Caco-2 (cell line): ENCODE measurements around the gene KCNAB1. TPM values are rescaled to one million over a fixed set of nuclear protein-coding genes. Genes with fewer than 3 reads are reported as not detected.
A peak's percentile ranks its signal among the peaks of the same experiment; 100 is the strongest.

Source experiments
- BruUV-seq: library from RNA; stranded (reverse); fragments of 400-500 nt; replicated peaks from 2 replicates; lab custom pipeline; 2021; lab: Mats Ljungman, UMichigan
- CTCF ChIA-PET: fragments of 300-600 bp; sonication (Branson Sonifier 250); formaldehyde crosslinking; loops from one replicate; lab custom pipeline; 2022; ENCODE audit warnings: antibody characterized with exemption; lab: Charles Lee
- POLR2A ChIA-PET: fragments of 300-600 bp; sonication (Branson Sonifier 250); formaldehyde crosslinking; loops from one replicate; lab custom pipeline; 2022; ENCODE audit warnings: antibody characterized with exemption; lab: Charles Lee
- DNase-seq, 2 experiments: peaks; one replicate each; pipeline versions ENCODE4 v3.0.0 to v3.0.0-alpha.2; 2020 to 2022
- H3K27me3 ChIP-seq: replicated peaks from 2 replicates; pipeline ENCODE4 v1.6.0; 2011; ENCODE audit warnings: low read length; ENCODE audit not compliant: control insufficient read depth, insufficient read depth
- H3K36me3 ChIP-seq: 2 replicates; pipeline ENCODE4 v1.5.1; 2011; ENCODE audit warnings: low read length; ENCODE audit not compliant: control insufficient read depth, insufficient read depth
- H3K4me1 ChIP-seq: fragments of 250-450 bp; sonication (Bioruptor Pico); 2 replicates; pipeline ENCODE4 v1.5.1; 2020; ENCODE audit warnings: mild to moderate bottlenecking
- H3K4me3 ChIP-seq: 2 replicates; pipeline ENCODE4 v1.5.1; 2011; ENCODE audit warnings: low read depth, mild to moderate bottlenecking, control low read depth, low read length
- H3K9me3 ChIP-seq: fragments of 250-450 bp; sonication (Bioruptor Pico); 2 replicates; pipeline ENCODE4 v1.5.1; 2020; ENCODE audit warnings: mild to moderate bottlenecking, moderate library complexity
- H3K27ac Mint-ChIP-seq: one replicate; pipeline ENCODE4 v1.8.0; 2022; ENCODE audit warnings: mixed read lengths; ENCODE audit not compliant: unreplicated experiment
- H3K27me3 Mint-ChIP-seq: one replicate; pipeline ENCODE4 v1.8.0; 2022; ENCODE audit warnings: mixed read lengths; ENCODE audit not compliant: insufficient read depth, unreplicated experiment
- H3K36me3 Mint-ChIP-seq: one replicate; pipeline ENCODE4 v1.8.0; 2022; ENCODE audit warnings: mild to moderate bottlenecking, mixed read lengths; ENCODE audit not compliant: insufficient read depth, unreplicated experiment
- H3K4me1 Mint-ChIP-seq: one replicate; pipeline ENCODE4 v1.8.0; 2022; ENCODE audit warnings: low read depth, mixed read lengths; ENCODE audit not compliant: unreplicated experiment
- H3K4me3 Mint-ChIP-seq: one replicate; pipeline ENCODE4 v1.8.0; 2022; ENCODE audit warnings: mild to moderate bottlenecking, moderate library complexity, mixed read lengths; ENCODE audit not compliant: unreplicated experiment
- H3K9me3 Mint-ChIP-seq: one replicate; pipeline ENCODE4 v1.8.0; 2022; ENCODE audit warnings: mixed read lengths; ENCODE audit not compliant: unreplicated experiment
- intact Hi-C: fragments of 100-400 bp; cut with micrococcal nuclease; formaldehyde crosslinking; loops from one replicate; pipeline ENCODE4 v1.10.0; 2022; ENCODE audit not compliant: unreplicated experiment
- total RNA-seq: library from RNA; stranded (reverse); gene quantifications from 2 replicates; pipeline ENCODE4 v1.2.3, GENCODE V29; 2022
- TF ChIP-seq, protein P1 (sequence below), 2 experiments: fragments of 200-600 bp in 1 of 2; IDR thresholded peaks; 1 replicate in 1 of 2; 2 replicates in 1 of 2; pipeline versions ENCODE4 v1.5.1 to v1.8.0; 2011 to 2022; ENCODE audit warnings: antibody characterized with exemption in 1 of 2, control low read depth in 1 of 2, inconsistent platforms in 1 of 2, low read depth in 1 of 2, low read length in 1 of 2, mild to moderate bottlenecking in 1 of 2, moderate library complexity in 1 of 2; ENCODE audit not compliant: insufficient read depth in 1 of 2, severe bottlenecking in 1 of 2, unreplicated experiment in 1 of 2

KCNAB1 gene
- total RNA-seq, 1 experiment from 2014 or later: 0.14 TPM

DNA sequence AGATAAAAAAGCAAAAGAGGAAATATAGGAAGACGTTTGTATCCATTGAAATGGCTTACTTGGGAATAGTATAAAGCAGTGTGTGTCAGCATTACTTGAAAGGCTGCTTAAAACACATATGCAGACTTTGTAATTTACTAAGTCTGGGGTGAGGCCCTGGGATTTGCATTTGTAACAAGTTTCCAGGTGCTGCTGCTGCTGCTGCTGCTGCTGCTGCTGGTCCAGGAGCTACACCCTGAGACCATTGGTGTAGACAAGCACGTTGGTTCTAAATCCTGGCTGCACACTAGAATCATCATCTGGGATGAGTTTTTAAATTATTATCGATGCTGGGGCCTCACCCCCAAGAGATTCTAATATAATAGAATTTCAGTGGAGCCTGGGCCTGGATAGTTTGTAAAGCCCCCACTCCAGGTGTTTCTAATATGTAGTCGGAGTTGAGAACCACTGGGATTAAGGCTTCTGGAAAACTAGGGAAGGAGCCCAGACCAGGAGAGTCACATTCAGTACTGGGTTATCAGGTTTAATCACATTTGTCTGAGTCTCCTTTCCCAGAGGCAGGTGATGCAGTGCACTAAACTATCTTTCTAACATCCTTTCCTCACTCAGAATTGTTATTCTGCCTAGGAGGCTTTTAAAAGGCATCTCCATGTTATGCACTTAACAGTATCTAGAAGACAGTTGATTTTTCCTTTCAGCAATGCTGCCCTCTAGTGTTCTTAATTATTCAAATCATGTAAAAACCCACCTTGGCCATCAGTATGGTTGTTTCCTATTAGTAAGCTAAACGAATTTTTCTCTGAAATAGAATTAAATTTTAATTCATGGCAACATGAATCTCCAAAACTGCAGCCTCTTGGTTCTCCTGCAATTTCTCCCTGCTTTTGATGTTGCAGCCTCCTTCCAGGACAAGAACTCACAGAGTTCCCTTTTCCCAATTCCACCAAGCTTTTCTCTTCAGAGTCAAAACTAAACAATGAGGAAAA, 389.1 kb downstream of the KCNAB1 start:
- H3K9me3 ChIP-seq: no peaks in the 10 kb centered on the region
- H3K9me3 Mint-ChIP-seq: no peaks in the 10 kb centered on the region

GRCh38 chr3:156511987-156512677, 391.8 kb downstream of the KCNAB1 start:
- CTCF ChIA-PET: no interaction called here
- POLR2A ChIA-PET: no interaction called here
- intact Hi-C loops: no loop called here

More for the DNA sequence above, 389.1 kb downstream of the KCNAB1 start:
- DNase-seq: peak in 1 of 2 experiments; percentile 42
- TF ChIP-seq, protein P1, sequence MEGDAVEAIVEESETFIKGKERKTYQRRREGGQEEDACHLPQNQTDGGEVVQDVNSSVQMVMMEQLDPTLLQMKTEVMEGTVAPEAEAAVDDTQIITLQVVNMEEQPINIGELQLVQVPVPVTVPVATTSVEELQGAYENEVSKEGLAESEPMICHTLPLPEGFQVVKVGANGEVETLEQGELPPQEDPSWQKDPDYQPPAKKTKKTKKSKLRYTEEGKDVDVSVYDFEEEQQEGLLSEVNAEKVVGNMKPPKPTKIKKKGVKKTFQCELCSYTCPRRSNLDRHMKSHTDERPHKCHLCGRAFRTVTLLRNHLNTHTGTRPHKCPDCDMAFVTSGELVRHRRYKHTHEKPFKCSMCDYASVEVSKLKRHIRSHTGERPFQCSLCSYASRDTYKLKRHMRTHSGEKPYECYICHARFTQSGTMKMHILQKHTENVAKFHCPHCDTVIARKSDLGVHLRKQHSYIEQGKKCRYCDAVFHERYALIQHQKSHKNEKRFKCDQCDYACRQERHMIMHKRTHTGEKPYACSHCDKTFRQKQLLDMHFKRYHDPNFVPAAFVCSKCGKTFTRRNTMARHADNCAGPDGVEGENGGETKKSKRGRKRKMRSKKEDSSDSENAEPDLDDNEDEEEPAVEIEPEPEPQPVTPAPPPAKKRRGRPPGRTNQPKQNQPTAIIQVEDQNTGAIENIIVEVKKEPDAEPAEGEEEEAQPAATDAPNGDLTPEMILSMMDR (IDR thresholded peaks at IDR 0.05; ENCODE audit: insufficient read depth in 1 of 2, low read depth in 1 of 2, low read length in 1 of 2, severe bottlenecking in 1 of 2, unreplicated experiment in 1 of 2): peak; percentile 53 to 64
- POLR2A ChIA-PET: no interaction called here
- H3K27me3 Mint-ChIP-seq: peaks cover 12% of the 10 kb centered on the region
- H3K4me3 Mint-ChIP-seq: no peak overlapping the region
- no peak overlapping the region for H3K4me3 ChIP-seq
- intact Hi-C loops: loop anchor here (1.0 to 2.0 kb wide), 4 partner anchors 53 to 359 kb away; no protein-coding TSS in a partner anchor
- no peaks in the 10 kb centered on the region for H3K36me3 ChIP-seq
- H3K27ac Mint-ChIP-seq: no peak overlapping the region
- 0 out of 2 replicates have a peak, but pooled peaks cover 5% of the 10 kb centered on the region for H3K4me1 ChIP-seq
- H3K36me3 Mint-ChIP-seq: no peaks in the 10 kb centered on the region
- CTCF ChIA-PET: interaction anchor here (0.6 to 2.6 kb wide), 14 partner anchors 11 to 360 kb away, joined by 3 to 19 read pairs (median 4); partner anchors contain the start of genes SSR3 and TIPARP
- no peaks in the 10 kb centered on the region for H3K4me1 Mint-ChIP-seq
- H3K27me3 ChIP-seq: no peaks in the 10 kb centered on the region; the same call in 1 of the 2 replicates
- BruUV-seq: no TSS peak

More at GRCh38 chr3:156511987-156512677, 391.8 kb downstream of the KCNAB1 start:
- no peak for DNase-seq
- no peaks in the 10 kb centered on the region for H3K27me3 ChIP-seq
- H3K4me1 Mint-ChIP-seq: no peaks in the 10 kb centered on the region
- no peak overlapping the region for H3K27ac Mint-ChIP-seq
- H3K4me3 Mint-ChIP-seq: no peak overlapping the region
- H3K9me3 Mint-ChIP-seq: no peaks in the 10 kb centered on the region
- H3K4me1 ChIP-seq: 0 out of 2 replicates have a peak, but pooled peaks cover 5% of the 10 kb centered on the region
- TF ChIP-seq, protein P1 (IDR thresholded peaks at IDR 0.05; ENCODE audit: insufficient read depth in 1 of 2, low read depth in 1 of 2, low read length in 1 of 2, severe bottlenecking in 1 of 2, unreplicated experiment in 1 of 2): no peak
- H3K4me3 ChIP-seq: no peak overlapping the region
- peaks cover 9% of the 10 kb centered on the region for H3K27me3 Mint-ChIP-seq
- BruUV-seq: no TSS peak
- H3K36me3 Mint-ChIP-seq: no peaks in the 10 kb centered on the region
- no peaks in the 10 kb centered on the region for H3K36me3 ChIP-seq
- no peaks in the 10 kb centered on the region for H3K9me3 ChIP-seq
